GM19468 (cell line): ENCODE results near the gene RCBTB2.
"Not testable (repeated sequence)": the region's sequence is repeated elsewhere in the genome, so short reads cannot be mapped to it uniquely, and the experiment has no call there.

Source experiments
- ATAC-seq: cut with Tn5 transposase; IDR thresholded peaks from one replicate; pipeline ENCODE4 v1.9.1; 2021; ENCODE audit warnings: mild to moderate bottlenecking, moderate library complexity, moderate number of reproducible peaks; ENCODE audit not compliant: unreplicated experiment; ENCODE audit errors: extremely low read depth

RCBTB2 gene

GRCh38 chr13:48532506-48533499 lies at the start of gene RCBTB2:
TSS of gene RCBTB2 (minus strand) at chr13:48533080. CDS start at chr13:48521939, 11,141 bp downstream.
- ATAC-seq = peak; percentile 72

- no peak for ATAC-seq
Observed at GRCh38 chr13:48582084-48582483, 49.2 kb upstream of the RCBTB2 start.

GRCh38 chr13:48580896-48581295 lies 48.0 kb upstream of the RCBTB2 start:
- no peak for ATAC-seq

GRCh38 chr13:48580185-48580803 lies 47.4 kb upstream of the RCBTB2 start:
- no peak for ATAC-seq

- not testable (repeated sequence) for ATAC-seq
Observed at GRCh38 chr13:48579919-48580180, 47.0 kb upstream of the RCBTB2 start.

GRCh38 chr13:48579165-48579918 lies 46.5 kb upstream of the RCBTB2 start:
- ATAC-seq = peak; percentile 36

- ATAC-seq = peak; percentile 40
Observed at GRCh38 chr13:48578516-48579164, 45.8 kb upstream of the RCBTB2 start.

- ATAC-seq = no peak
Observed at GRCh38 chr13:48576448-48577010, 43.6 kb upstream of the RCBTB2 start.

GRCh38 chr13:48575031-48575430 lies 42.2 kb upstream of the RCBTB2 start:
- no peak for ATAC-seq

- ATAC-seq = no peak
Observed at GRCh38 chr13:48574041-48574796, 41.3 kb upstream of the RCBTB2 start.

GRCh38 chr13:48573213-48574007 lies 40.5 kb upstream of the RCBTB2 start:
- ATAC-seq = no peak

- no peak for ATAC-seq
Observed at GRCh38 chr13:48571126-48571913, 38.4 kb upstream of the RCBTB2 start.

- ATAC-seq = no peak
Observed at GRCh38 chr13:48570216-48570828, 37.4 kb upstream of the RCBTB2 start.

- ATAC-seq = no peak
Observed at GRCh38 chr13:48569104-48569666, 36.3 kb upstream of the RCBTB2 start.

GRCh38 chr13:48568370-48569103 lies 35.7 kb upstream of the RCBTB2 start:
- ATAC-seq = no peak
